GM12878 (cell line): ENCODE measurements around the gene CDR2. TPM values are rescaled to one million over a fixed set of nuclear protein-coding genes. Genes with fewer than 3 reads are reported as not detected.

Experiments
- BMI1 ChIP-seq: fragments of 450-650 bp; IDR thresholded peaks from 2 replicates; pipeline ENCODE4 v1.6.1; 2016; ENCODE audit warnings: mild to moderate bottlenecking, moderate library complexity, borderline replicate concordance
- CHD2 ChIP-seq: IDR thresholded peaks from 2 replicates; pipeline ENCODE4 v1.6.1; 2011; ENCODE audit warnings: low read depth, low read length, improper control_type of control experiment, borderline replicate concordance
- CREM ChIP-seq: IDR thresholded peaks from 2 replicates; pipeline ENCODE4 v1.6.1; 2014; ENCODE audit warnings: antibody characterized with exemption, low read depth
- DPF2 ChIP-seq: fragments of 450-650 bp; IDR thresholded peaks from 2 replicates; pipeline ENCODE4 v1.6.1; 2017; ENCODE audit warnings: mild to moderate bottlenecking
- EGR1 ChIP-seq, 2 experiments: IDR thresholded peaks; 1 replicate in 1 of 2; 2 replicates in 1 of 2; pipeline ENCODE4 v1.6.1; 2011 to 2012; ENCODE audit warnings: low read depth in 2 of 2, low read length in 2 of 2, borderline replicate concordance in 1 of 2, mild to moderate bottlenecking in 1 of 2, moderate library complexity in 1 of 2
- FOXK2 ChIP-seq: fragments of 450-650 bp; IDR thresholded peaks from 2 replicates; pipeline ENCODE4 v1.6.1; 2017; ENCODE audit warnings: mild to moderate bottlenecking, moderate library complexity
- GATAD2B ChIP-seq: fragments of 450-650 bp; conservative IDR thresholded peaks from 2 replicates; pipeline ENCODE4 v1.6.1; 2017; ENCODE audit warnings: low read depth, mild to moderate bottlenecking, moderate library complexity
- IKZF1 ChIP-seq: fragments of 450-650 bp; conservative IDR thresholded peaks from 2 replicates; pipeline ENCODE4 v1.6.1; 2017; ENCODE audit warnings: antibody characterized with exemption, mild to moderate bottlenecking
- LARP7 ChIP-seq: fragments of 450-650 bp; IDR thresholded peaks from 2 replicates; pipeline ENCODE4 v1.6.1; 2017; ENCODE audit warnings: mild to moderate bottlenecking
- MTA3 ChIP-seq: IDR thresholded peaks from 2 replicates; pipeline ENCODE4 v1.6.1; 2012; ENCODE audit warnings: low read length, inconsistent platforms, borderline replicate concordance
- NFXL1 ChIP-seq: fragments of 450-650 bp; IDR thresholded peaks from 2 replicates; pipeline ENCODE4 v1.6.1; 2017; ENCODE audit warnings: antibody characterized with exemption, mild to moderate bottlenecking, borderline replicate concordance
- NFYB ChIP-seq: IDR thresholded peaks from 2 replicates; pipeline ENCODE4 v1.6.1; 2011; ENCODE audit warnings: low read depth, mild to moderate bottlenecking, low read length, improper control_type of control experiment, moderate library complexity; ENCODE audit not compliant: insufficient read depth
- POLR2A ChIP-seq: IDR thresholded peaks from 2 replicates; pipeline ENCODE4 v1.6.1; 2011; ENCODE audit warnings: low read depth, mild to moderate bottlenecking, low read length
- POU2F2 ChIP-seq: IDR thresholded peaks from 3 replicates; pipeline ENCODE4 v1.6.1; 2011; ENCODE audit warnings: low read depth, mild to moderate bottlenecking, low read length, borderline replicate concordance
- RELA ChIP-seq: fragments of 450-650 bp; IDR thresholded peaks from 2 replicates; pipeline ENCODE4 v1.8.0; 2014; ENCODE audit warnings: borderline replicate concordance; ENCODE audit not compliant: partially characterized antibody
- SIN3A ChIP-seq: IDR thresholded peaks from 2 replicates; pipeline ENCODE4 v1.6.1; 2012; ENCODE audit warnings: low read depth, low read length, improper control_type of control experiment
- SIX5 ChIP-seq: IDR thresholded peaks from 2 replicates; pipeline ENCODE4 v1.6.1; 2011; ENCODE audit warnings: mild to moderate bottlenecking, low read depth, low read length, moderate library complexity; ENCODE audit not compliant: severe bottlenecking
- SMAD5 ChIP-seq: IDR thresholded peaks from 2 replicates; pipeline ENCODE4 v1.6.1; 2016; ENCODE audit warnings: antibody characterized with exemption, low read depth
- TBL1XR1 ChIP-seq: IDR thresholded peaks from 2 replicates; pipeline ENCODE4 v1.6.1; 2012; ENCODE audit warnings: low read depth, low read length, improper control_type of control experiment
- TCF12 ChIP-seq: IDR thresholded peaks from 2 replicates; pipeline ENCODE4 v1.6.1; 2011; ENCODE audit warnings: low read depth, mild to moderate bottlenecking, low read length
- YY1 ChIP-seq: IDR thresholded peaks from 2 replicates; pipeline ENCODE4 v1.6.1; 2011; ENCODE audit warnings: low read depth, mild to moderate bottlenecking, low read length
- ZZZ3 ChIP-seq: IDR thresholded peaks from 2 replicates; pipeline ENCODE4 v1.6.1; 2011; ENCODE audit warnings: low read depth; ENCODE audit not compliant: control insufficient read depth, insufficient read length
- polyA plus RNA-seq, 11 experiments: library from polyadenylated mRNA; depleted of rRNA in 4 of 11; unstranded in 6 of 11; stranded (reverse) in 5 of 11; fragments of >200 nt; fragmentation: Nextera tagmentation in 4 of 11; fragmentation: Illumina TruSeq in 1 of 11; extraction: Ambion mirVana in 4 of 11; extraction: Trizol in 1 of 11; gene quantifications; 1 replicate in 1 of 11; 2 replicates in 10 of 11; pipeline versions ENCODE4 v1.2.1 to v1.2.3, GENCODE V29; 2011 to 2016; ENCODE audit warnings: inconsistent platforms in 2 of 11, missing spikeins in 2 of 11, low read depth in 1 of 11
- total RNA-seq, 4 experiments: library from RNA; depleted of rRNA in 3 of 4; stranded (reverse); fragments of >200 nt in 3 of 4; fragmentation: Illumina TruSeq in 1 of 4; extraction: Trizol in 1 of 4; gene quantifications; 2 replicates each; pipeline versions ENCODE4 v1.2.1 to v1.2.3, GENCODE V29; 2013 to 2021
- TF ChIP-seq, protein P1 (sequence below): IDR thresholded peaks from 2 replicates; pipeline ENCODE4 v1.6.1; 2011; ENCODE audit warnings: mild to moderate bottlenecking, low read depth, low read length, moderate library complexity; ENCODE audit not compliant: insufficient replicate concordance
- TF ChIP-seq, protein P2 (sequence below): IDR thresholded peaks from 2 replicates; pipeline ENCODE4 v1.6.1; 2011; ENCODE audit warnings: borderline replicate concordance, low read depth, mild to moderate bottlenecking, moderate library complexity, low read length; ENCODE audit not compliant: insufficient read depth, poor library complexity, severe bottlenecking
- TF ChIP-seq, protein P3 (sequence below): fragments of 150-350 bp; IDR thresholded peaks from 2 replicates; pipeline ENCODE4 v1.6.1; 2016; ENCODE audit warnings: low read depth, low read length

The CDR2 gene
- total and polyA plus RNA-seq, 10 of the 15 experiments (the other 5 are each of a cell fraction or from before 2014, with no cell fraction given): 4.8 to 24.3 (median 19.2) TPM

GRCh38 chr16:22374311-22375116 lies at the start of gene CDR2 (continued):
- TF ChIP-seq, protein P1, sequence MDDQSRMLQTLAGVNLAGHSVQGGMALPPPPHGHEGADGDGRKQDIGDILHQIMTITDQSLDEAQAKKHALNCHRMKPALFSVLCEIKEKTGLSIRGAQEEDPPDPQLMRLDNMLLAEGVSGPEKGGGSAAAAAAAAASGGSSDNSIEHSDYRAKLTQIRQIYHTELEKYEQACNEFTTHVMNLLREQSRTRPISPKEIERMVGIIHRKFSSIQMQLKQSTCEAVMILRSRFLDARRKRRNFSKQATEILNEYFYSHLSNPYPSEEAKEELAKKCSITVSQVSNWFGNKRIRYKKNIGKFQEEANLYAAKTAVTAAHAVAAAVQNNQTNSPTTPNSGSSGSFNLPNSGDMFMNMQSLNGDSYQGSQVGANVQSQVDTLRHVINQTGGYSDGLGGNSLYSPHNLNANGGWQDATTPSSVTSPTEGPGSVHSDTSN: peak; percentile 99
- TF ChIP-seq POLR2A: peak; percentile 97
- TF ChIP-seq FOXK2: no peak
- peak; percentile 41; the same call in 1 of the 2 replicates for TF ChIP-seq TCF12
- TF ChIP-seq, protein P2, sequence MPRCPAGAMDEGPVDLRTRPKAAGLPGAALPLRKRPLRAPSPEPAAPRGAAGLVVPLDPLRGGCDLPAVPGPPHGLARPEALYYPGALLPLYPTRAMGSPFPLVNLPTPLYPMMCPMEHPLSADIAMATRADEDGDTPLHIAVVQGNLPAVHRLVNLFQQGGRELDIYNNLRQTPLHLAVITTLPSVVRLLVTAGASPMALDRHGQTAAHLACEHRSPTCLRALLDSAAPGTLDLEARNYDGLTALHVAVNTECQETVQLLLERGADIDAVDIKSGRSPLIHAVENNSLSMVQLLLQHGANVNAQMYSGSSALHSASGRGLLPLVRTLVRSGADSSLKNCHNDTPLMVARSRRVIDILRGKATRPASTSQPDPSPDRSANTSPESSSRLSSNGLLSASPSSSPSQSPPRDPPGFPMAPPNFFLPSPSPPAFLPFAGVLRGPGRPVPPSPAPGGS: peak; percentile 48
- peak; percentile 90 for TF ChIP-seq NFYB
- TF ChIP-seq CHD2: peak; percentile 95
- no peak for TF ChIP-seq SIX5
- peak; percentile 88 for TF ChIP-seq LARP7
- TF ChIP-seq ZZZ3: no peak
- TF ChIP-seq NFXL1: 0 out of 2 replicates have a peak, but pooled peaks have one; percentile 62
- peak; percentile 66 for TF ChIP-seq IKZF1
- TF ChIP-seq MTA3: no peak
- TF ChIP-seq DPF2: peak; percentile 99
- TF ChIP-seq YY1: 0 out of 2 replicates have a peak, but pooled peaks have one; percentile 11
- TF ChIP-seq CREM: 0 out of 2 replicates have a peak, but pooled peaks have one; percentile 40
- peak; percentile 71; the same call in 1 of the 2 replicates for TF ChIP-seq SIN3A
- 0 out of 2 replicates have a peak, but pooled peaks have one; percentile 30 for TF ChIP-seq SMAD5
- TF ChIP-seq TBL1XR1: 0 out of 2 replicates have a peak, but pooled peaks have one; percentile 42
- TF ChIP-seq EGR1 (IDR thresholded peaks at IDR 0.05; ENCODE audit: borderline replicate concordance in 1 of 2, low read depth in 2 of 2, low read length in 2 of 2): no peak
- peak; percentile 50; the same call in 1 of the 3 replicates for TF ChIP-seq POU2F2
- TF ChIP-seq GATAD2B: peak; percentile 39; the same call in 1 of the 2 replicates
- no peak for TF ChIP-seq RELA
- TF ChIP-seq, protein P3, sequence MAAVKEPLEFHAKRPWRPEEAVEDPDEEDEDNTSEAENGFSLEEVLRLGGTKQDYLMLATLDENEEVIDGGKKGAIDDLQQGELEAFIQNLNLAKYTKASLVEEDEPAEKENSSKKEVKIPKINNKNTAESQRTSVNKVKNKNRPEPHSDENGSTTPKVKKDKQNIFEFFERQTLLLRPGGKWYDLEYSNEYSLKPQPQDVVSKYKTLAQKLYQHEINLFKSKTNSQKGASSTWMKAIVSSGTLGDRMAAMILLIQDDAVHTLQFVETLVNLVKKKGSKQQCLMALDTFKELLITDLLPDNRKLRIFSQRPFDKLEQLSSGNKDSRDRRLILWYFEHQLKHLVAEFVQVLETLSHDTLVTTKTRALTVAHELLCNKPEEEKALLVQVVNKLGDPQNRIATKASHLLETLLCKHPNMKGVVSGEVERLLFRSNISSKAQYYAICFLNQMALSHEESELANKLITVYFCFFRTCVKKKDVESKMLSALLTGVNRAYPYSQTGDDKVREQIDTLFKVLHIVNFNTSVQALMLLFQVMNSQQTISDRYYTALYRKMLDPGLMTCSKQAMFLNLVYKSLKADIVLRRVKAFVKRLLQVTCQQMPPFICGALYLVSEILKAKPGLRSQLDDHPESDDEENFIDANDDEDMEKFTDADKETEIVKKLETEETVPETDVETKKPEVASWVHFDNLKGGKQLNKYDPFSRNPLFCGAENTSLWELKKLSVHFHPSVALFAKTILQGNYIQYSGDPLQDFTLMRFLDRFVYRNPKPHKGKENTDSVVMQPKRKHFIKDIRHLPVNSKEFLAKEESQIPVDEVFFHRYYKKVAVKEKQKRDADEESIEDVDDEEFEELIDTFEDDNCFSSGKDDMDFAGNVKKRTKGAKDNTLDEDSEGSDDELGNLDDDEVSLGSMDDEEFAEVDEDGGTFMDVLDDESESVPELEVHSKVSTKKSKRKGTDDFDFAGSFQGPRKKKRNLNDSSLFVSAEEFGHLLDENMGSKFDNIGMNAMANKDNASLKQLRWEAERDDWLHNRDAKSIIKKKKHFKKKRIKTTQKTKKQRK: peak; percentile 84
- no peak for TF ChIP-seq BMI1
